Transverse colon (tissue), 4 donors: Measurements from ENCODE around the gene ZFHX3. TPM values are rescaled to one million over a fixed set of nuclear protein-coding genes. Genes with fewer than 3 reads are reported as not detected.

Experiments
- DNase-seq: peaks from one replicate; pipeline ENCODE4 v3.0.0-alpha.2; 2019
- H3K27ac ChIP-seq, 4 donors: fragments of 200-600 bp; sonication (generic); 2 replicates each; pipeline ENCODE4 v1.5.1; 2016 to 2018; ENCODE audit warnings: inconsistent platforms in 4 of 4
- H3K27me3 ChIP-seq: fragments of 200-600 bp; sonication (generic); 2 replicates; pipeline ENCODE4 v1.5.1; 2017; ENCODE audit warnings: inconsistent platforms
- H3K36me3 ChIP-seq, 4 donors: fragments of 200-600 bp; sonication (generic); 2 replicates each; pipeline ENCODE4 v1.5.1; 2017 to 2019; ENCODE audit warnings: inconsistent platforms in 4 of 4
- H3K4me1 ChIP-seq, 4 donors: fragments of 200-600 bp; sonication (generic); 2 replicates each; pipeline ENCODE4 v1.5.1; 2017 to 2020; ENCODE audit warnings: inconsistent platforms in 4 of 4
- H3K4me3 ChIP-seq, 4 donors: fragments of 200-600 bp; sonication (generic); 1 replicate in 1 of 4; 2 replicates in 3 of 4; pipeline versions ENCODE4 v1.5.1 to v1.6.1; 2017 to 2019; ENCODE audit warnings: inconsistent platforms in 4 of 4
- H3K9me3 ChIP-seq, 2 donors: fragments of 200-600 bp; sonication (generic); 2 replicates each; pipeline ENCODE4 v1.5.1; 2017 to 2019; ENCODE audit warnings: inconsistent platforms in 2 of 2
- EP300 ChIP-seq: sonication (generic); formaldehyde crosslinking; IDR thresholded peaks from one replicate; pipeline ENCODE4 v1.6.1; 2017; ENCODE audit warnings: antibody characterized with exemption, low read depth
- POLR2A ChIP-seq: fragments of 450-650 bp; IDR thresholded peaks from one replicate; pipeline ENCODE4 v1.6.1; 2016; ENCODE audit warnings: antibody characterized with exemption, mild to moderate bottlenecking, moderate library complexity
- POLR2AphosphoS5 ChIP-seq, 3 donors: sonication (generic); formaldehyde crosslinking; IDR thresholded peaks; one replicate each; pipeline ENCODE4 v1.6.1; 2016; ENCODE audit warnings: antibody characterized with exemption in 3 of 3
- WGBS, 2 donors: methylation state at CpG; one replicate each; pipeline ENCODE4 v1.1.5; 2018; ENCODE audit warnings: low coverage in 1 of 2; 5-methylcytosine and 5-hydroxymethylcytosine counted together
- in situ Hi-C, 4 donors: fragments of 200-750 bp; cut with MboI; loops; one replicate each; pipeline versions ENCODE4 v1.15.0 to v1.15.1; 2017; ENCODE audit warnings: low sequenced_read_pairs in 3 of 4, low pct_ligation_motif_present in 1 of 4, low pct_unique_long_range_greater_than_20kb in 1 of 4
- intact Hi-C: fragments of 100-400 bp; cut with DNase I; formaldehyde crosslinking; loops from one replicate; pipeline ENCODE4 v1.15.1; 2023; ENCODE audit warnings: low total_unique reads
- total RNA-seq, 4 donors: library from RNA; depleted of rRNA; stranded (reverse); fragments of >200 nt; gene quantifications; one replicate each; pipeline ENCODE4 v1.1.0, GENCODE V29; 2016
- TF ChIP-seq, protein P1 (sequence below), 5 experiments: fragments of 200-600 bp in 3 of 5; fragments of 450-650 bp in 2 of 5; sonication (generic) in 3 of 5; IDR thresholded peaks; 1 replicate in 2 of 5; 2 replicates in 3 of 5; pipeline ENCODE4 v1.5.1; 2016 to 2017; ENCODE audit warnings: antibody characterized with exemption in 5 of 5, inconsistent platforms in 3 of 5, mild to moderate bottlenecking in 2 of 5, moderate library complexity in 1 of 5

The ZFHX3 gene
- total RNA-seq, 4 donors from 2014 or later = 12.3 to 23.7 (median 15.3) TPM

DNA sequence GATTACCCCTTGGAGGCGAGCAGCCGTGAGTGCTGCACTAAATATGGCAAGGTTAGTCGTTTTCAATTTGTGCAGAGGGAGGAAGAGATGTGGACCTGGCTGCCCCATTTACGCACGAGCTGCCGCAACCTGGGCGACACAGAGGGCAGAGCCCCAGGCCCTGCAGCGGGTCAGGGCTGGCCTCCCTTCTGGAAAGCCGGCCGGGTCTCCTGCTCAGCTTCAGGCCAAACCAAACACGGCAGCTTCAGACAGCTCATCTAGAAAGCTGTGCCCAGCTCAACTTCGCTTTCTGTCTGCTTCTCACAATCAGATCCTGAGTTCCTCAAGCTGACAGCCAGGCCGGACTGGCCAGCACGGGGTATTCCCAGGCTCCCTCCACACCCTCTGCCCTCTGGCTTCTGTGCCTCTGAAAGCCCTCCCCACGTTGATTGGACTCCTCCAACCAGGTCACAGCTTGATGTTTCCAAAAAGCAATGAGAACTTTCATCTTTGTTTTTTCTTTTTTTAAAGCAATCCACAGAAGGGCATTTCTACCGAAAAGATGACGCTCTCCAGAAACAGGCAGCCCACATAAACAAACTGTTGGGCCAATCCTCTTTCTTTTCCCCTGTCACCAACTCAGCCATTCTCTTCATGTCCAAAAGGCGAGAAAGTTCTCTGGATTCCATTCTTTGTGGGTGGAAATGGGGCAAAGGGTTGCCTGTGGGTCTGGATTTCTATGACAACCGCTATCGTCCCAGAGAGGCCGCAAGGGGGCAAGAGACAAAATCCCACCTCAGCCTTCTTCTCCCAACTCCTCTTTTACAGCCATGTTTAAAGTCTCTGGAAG lies 189.0 kb downstream of the ZFHX3 start:
- Histone ChIP-seq H3K36me3 (no peaks in the 10 kb centered on the region), H3K27ac (peak overlapping the region; percentile 36 to 75 (median 60)), H3K4me3 (no peak overlapping the region), H3K4me1 (peaks cover 0 to 24% (median 0%) of the 10 kb centered on the region in 4 donors), H3K27me3 (no peaks in the 10 kb centered on the region), H3K9me3 (no peaks in the 10 kb centered on the region)
- intact Hi-C loops = no loop called here
- 40 to 71% methylated on average over 1 to 21 of the region's 21 CpGs for WGBS, 2 donors
- DNase-seq = no peak
- no peak for TF ChIP-seq POLR2A
- no peak for TF ChIP-seq POLR2AphosphoS5 (IDR thresholded peaks at IDR 0.05)
- TF ChIP-seq, protein P1, sequence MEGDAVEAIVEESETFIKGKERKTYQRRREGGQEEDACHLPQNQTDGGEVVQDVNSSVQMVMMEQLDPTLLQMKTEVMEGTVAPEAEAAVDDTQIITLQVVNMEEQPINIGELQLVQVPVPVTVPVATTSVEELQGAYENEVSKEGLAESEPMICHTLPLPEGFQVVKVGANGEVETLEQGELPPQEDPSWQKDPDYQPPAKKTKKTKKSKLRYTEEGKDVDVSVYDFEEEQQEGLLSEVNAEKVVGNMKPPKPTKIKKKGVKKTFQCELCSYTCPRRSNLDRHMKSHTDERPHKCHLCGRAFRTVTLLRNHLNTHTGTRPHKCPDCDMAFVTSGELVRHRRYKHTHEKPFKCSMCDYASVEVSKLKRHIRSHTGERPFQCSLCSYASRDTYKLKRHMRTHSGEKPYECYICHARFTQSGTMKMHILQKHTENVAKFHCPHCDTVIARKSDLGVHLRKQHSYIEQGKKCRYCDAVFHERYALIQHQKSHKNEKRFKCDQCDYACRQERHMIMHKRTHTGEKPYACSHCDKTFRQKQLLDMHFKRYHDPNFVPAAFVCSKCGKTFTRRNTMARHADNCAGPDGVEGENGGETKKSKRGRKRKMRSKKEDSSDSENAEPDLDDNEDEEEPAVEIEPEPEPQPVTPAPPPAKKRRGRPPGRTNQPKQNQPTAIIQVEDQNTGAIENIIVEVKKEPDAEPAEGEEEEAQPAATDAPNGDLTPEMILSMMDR (IDR thresholded peaks at IDR 0.05) = no peak
- TF ChIP-seq EP300 = no peak
- in situ Hi-C loops = no loop called here

DNA sequence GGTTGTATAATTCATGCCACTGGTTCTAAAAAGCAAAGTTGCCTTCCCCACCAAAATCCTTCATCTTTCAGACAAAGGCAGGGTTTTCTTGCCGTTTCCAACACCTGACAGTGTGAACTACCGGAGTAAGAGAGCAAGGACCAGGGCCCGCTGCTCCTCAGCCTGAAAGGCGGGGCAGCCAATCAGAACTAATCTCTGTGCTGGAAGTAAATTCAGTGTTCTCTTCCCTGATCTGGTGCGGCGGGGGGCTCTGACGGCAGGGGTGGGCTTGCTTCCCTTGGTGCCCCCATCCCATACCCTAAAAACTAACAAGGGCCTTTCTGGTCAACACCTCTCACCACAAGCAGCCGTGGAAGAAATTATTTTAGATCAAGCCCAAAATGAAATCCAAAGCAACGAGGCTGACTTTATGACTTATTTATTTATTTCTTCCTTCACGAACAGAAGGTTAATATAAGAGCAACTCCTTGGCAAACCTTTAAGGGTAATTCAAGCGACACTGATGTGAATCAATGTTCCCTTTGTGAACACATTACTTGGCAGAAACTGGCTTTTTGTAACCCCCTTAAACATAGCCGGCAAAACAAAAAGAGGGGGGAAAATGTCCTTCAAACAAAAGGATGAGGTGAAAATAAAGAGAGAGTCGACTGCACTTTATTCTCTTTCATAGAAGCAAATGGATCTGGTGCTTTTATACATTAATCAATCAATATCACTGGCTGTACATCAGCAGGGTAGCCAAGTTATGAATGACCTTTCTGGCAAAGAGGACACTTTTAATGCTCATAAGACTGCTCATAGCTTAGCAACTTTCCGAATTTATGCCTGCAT lies 189.9 kb downstream of the ZFHX3 start:
- no peaks in the 10 kb centered on the region for H3K27me3 ChIP-seq
- intact Hi-C loops = no loop called here
- TF ChIP-seq, protein P1 (IDR thresholded peaks at IDR 0.05) = no peak
- no peak for TF ChIP-seq POLR2AphosphoS5 (IDR thresholded peaks at IDR 0.05)
- no peak for TF ChIP-seq POLR2A
- TF ChIP-seq EP300 = no peak
- 74 to 77% methylated on average over 12 to 14 of the region's 14 CpGs for WGBS, 2 donors
- no peak overlapping the region for H3K4me3 ChIP-seq
- H3K36me3 ChIP-seq = no peaks in the 10 kb centered on the region
- in situ Hi-C loops = no loop called here
- peaks cover 0 to 27% (median 0%) of the 10 kb centered on the region in 4 donors for H3K4me1 ChIP-seq
- DNase-seq = no peak
- H3K27ac ChIP-seq = peak overlapping the region; percentile 36 to 75 (median 60)
- H3K9me3 ChIP-seq = no peaks in the 10 kb centered on the region

DNA sequence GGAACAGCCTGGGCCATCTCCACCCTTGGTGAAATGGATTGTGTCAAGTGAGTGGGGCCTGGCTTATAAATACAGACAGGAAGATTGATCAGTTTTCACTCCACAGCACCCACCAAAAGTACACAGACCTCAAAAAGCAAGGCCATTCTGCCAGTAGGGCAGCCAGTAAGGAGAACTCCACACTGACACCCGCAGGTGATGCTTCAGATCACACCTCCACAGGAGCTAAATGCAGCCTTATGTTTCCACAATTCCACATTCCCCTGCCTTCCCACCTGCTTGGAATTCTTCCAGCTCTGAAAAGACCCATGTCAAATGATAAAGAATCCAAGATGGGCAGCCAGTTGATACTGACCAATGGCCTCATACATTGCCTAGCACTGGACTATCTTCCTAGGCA lies 191.1 kb downstream of the ZFHX3 start:
- Histone ChIP-seq H3K4me1 (peaks cover 0 to 27% (median 0%) of the 10 kb centered on the region in 4 donors), H3K27me3 (no peaks in the 10 kb centered on the region), H3K9me3 (no peaks in the 10 kb centered on the region), H3K36me3 (no peaks in the 10 kb centered on the region), H3K4me3 (no peak overlapping the region), H3K27ac (no peak overlapping the region)
- no peak for DNase-seq
- TF ChIP-seq, protein P1 (IDR thresholded peaks at IDR 0.05) = peak in 4 of 5 experiments; percentile 5 to 31 (median 18)
- TF ChIP-seq EP300 = no peak
- 100% methylated on average over 1 of the region's 1 CpG; no CpG with 5 or more reads in 1 of the 2 donors for WGBS, 2 donors
- in situ Hi-C loops (no loop called here), intact Hi-C loops (no loop called here)

DNA sequence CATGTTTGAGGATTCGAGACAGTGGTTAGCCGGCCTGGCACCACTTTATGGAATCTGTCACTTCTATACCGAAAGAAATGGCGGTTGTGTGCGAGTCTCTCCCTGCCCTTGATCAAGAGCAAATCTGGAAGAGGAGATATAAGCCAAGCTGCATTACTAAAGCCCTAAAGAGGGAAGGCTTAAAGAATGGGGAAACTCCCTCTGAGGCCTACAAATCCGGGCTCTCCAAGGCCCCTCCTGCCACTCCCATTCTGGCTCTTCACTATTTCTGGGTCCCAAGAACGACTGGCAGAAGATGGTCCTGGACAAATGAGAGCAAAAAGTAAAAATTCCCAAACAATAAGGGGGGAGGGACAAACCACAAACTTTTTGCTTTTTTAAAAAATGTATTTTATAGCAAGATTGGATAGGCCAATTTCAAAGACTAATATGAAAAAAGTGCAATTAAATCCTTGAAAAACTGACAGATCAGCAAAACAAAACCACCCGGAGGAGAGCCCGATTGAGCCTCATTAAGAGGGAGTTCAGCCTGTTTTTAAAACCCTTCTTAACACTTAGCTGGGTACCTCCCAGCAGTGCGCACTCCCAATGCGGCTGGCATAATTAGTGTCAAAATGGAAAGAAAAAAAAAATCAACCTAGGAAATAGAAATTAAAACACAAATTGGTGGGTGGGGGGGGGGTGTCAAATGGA lies 193.5 kb downstream of the ZFHX3 start:
- peaks cover 0 to 24% (median 4%) of the 10 kb centered on the region in 4 donors for H3K4me1 ChIP-seq
- no peaks in the 10 kb centered on the region for H3K9me3 ChIP-seq
- H3K27me3 ChIP-seq = no peaks in the 10 kb centered on the region
- no peak overlapping the region for H3K4me3 ChIP-seq
- 85 to 89% methylated on average over 10 to 11 of the region's 11 CpGs for WGBS, 2 donors
- in situ Hi-C loops = no loop called here
- H3K27ac ChIP-seq = no peak overlapping the region
- no peaks in the 10 kb centered on the region for H3K36me3 ChIP-seq
- intact Hi-C loops = no loop called here
- no peak for TF ChIP-seq EP300
- TF ChIP-seq POLR2A = no peak
- TF ChIP-seq, protein P1 (IDR thresholded peaks at IDR 0.05) = no peak
- no peak for TF ChIP-seq POLR2AphosphoS5 (IDR thresholded peaks at IDR 0.05)
- DNase-seq = no peak
